Esophagus muscularis mucosa (tissue), 4 donors: ENCODE results near the gene MCM5.

ENCODE experiments used
- CTCF ChIP-seq, 3 experiments: fragments of 200-600 bp in 2 of 3; fragments of 450-650 bp in 1 of 3; sonication (generic) in 2 of 3; IDR thresholded peaks; one replicate each; pipeline ENCODE4 v1.5.1; 2017 to 2019; ENCODE audit warnings: antibody characterized with exemption in 3 of 3, mild to moderate bottlenecking in 2 of 3, moderate library complexity in 1 of 3
- EP300 ChIP-seq: sonication (generic); formaldehyde crosslinking; IDR thresholded peaks from one replicate; pipeline ENCODE4 v1.6.1; 2017; ENCODE audit warnings: antibody characterized with exemption
- POLR2A ChIP-seq: fragments of 450-650 bp; IDR thresholded peaks from one replicate; pipeline ENCODE4 v1.6.1; 2017; ENCODE audit warnings: antibody characterized with exemption, moderate library complexity, mild to moderate bottlenecking, low read depth
- POLR2AphosphoS5 ChIP-seq, 2 donors: sonication (generic); formaldehyde crosslinking; IDR thresholded peaks; one replicate each; pipeline ENCODE4 v1.6.1; 2017; ENCODE audit warnings: antibody characterized with exemption in 2 of 2

GRCh38 chr22:35455529-35455928 lies 55.6 kb downstream of the MCM5 start:
- TF ChIP-seq EP300 = no peak
- TF ChIP-seq POLR2AphosphoS5 (IDR thresholded peaks at IDR 0.05) = no peak
- TF ChIP-seq CTCF (IDR thresholded peaks at IDR 0.05) = no peak
- no peak for TF ChIP-seq POLR2A
